Liver (tissue), 2 donors: ENCODE measurements around the gene ZNF747.

ENCODE experiments used
- YY1 ChIP-seq: IDR thresholded peaks from 2 replicates; pipeline ENCODE4 v1.6.1; 2016; ENCODE audit warnings: antibody characterized with exemption, mild to moderate bottlenecking
- TF ChIP-seq, protein P1 (sequence below): fragments of 150-350 bp; IDR thresholded peaks from 2 replicates; pipeline ENCODE4 v1.5.1; 2017; ENCODE audit warnings: improper control_type of control experiment, low read depth, low read length; ENCODE audit not compliant: missing input control
- TF ChIP-seq, protein P2 (sequence below): IDR thresholded peaks from 2 replicates; pipeline ENCODE4 v1.6.1; 2016; ENCODE audit warnings: antibody characterized with exemption, mild to moderate bottlenecking
- donor health status: healthy.

DNA sequence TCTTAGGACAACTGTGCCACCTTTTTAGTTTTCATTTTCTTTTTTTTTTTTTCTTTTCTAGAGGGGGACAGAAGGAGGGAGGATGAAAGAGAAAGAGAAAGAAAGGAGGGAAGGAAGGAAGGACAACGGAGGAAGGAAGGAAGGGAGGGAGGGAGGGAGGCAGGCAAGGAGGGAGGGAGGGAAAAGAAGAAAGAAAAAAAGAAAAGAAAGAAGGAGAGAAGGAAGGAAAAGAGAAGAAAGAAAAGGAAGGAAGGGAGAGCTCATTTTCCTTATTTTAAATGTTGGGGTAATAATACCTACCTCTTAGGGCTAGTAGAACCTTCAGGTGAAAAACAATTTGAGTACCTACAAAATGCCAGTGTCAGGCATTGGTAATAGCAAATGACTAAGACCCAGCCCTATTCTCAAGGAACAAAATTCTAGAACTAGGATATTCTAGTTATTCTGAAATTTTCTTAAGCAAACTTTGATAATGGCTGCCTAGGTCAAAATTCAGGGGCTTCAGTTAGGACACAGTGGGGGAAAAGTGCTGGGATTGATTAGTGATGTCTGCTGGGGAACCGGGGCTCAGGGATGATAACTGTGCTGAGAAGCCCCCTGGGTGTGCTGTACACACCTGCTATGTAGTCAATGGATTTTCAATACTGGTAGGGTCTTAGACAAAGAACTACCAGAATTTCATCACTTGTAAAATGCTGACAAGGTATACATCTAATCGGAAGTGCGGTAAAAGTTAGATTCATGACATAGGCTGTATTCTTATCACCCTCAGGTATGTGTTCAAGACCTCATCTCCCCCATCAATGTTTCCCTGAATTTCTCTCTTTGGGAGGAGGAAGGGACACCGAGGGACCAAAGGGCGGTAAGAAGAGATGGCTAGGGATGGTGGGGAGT lies 31.0 kb downstream of the ZNF747 start:
- TF ChIP-seq, protein P1, sequence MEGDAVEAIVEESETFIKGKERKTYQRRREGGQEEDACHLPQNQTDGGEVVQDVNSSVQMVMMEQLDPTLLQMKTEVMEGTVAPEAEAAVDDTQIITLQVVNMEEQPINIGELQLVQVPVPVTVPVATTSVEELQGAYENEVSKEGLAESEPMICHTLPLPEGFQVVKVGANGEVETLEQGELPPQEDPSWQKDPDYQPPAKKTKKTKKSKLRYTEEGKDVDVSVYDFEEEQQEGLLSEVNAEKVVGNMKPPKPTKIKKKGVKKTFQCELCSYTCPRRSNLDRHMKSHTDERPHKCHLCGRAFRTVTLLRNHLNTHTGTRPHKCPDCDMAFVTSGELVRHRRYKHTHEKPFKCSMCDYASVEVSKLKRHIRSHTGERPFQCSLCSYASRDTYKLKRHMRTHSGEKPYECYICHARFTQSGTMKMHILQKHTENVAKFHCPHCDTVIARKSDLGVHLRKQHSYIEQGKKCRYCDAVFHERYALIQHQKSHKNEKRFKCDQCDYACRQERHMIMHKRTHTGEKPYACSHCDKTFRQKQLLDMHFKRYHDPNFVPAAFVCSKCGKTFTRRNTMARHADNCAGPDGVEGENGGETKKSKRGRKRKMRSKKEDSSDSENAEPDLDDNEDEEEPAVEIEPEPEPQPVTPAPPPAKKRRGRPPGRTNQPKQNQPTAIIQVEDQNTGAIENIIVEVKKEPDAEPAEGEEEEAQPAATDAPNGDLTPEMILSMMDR = no peak
- TF ChIP-seq, protein P2, sequence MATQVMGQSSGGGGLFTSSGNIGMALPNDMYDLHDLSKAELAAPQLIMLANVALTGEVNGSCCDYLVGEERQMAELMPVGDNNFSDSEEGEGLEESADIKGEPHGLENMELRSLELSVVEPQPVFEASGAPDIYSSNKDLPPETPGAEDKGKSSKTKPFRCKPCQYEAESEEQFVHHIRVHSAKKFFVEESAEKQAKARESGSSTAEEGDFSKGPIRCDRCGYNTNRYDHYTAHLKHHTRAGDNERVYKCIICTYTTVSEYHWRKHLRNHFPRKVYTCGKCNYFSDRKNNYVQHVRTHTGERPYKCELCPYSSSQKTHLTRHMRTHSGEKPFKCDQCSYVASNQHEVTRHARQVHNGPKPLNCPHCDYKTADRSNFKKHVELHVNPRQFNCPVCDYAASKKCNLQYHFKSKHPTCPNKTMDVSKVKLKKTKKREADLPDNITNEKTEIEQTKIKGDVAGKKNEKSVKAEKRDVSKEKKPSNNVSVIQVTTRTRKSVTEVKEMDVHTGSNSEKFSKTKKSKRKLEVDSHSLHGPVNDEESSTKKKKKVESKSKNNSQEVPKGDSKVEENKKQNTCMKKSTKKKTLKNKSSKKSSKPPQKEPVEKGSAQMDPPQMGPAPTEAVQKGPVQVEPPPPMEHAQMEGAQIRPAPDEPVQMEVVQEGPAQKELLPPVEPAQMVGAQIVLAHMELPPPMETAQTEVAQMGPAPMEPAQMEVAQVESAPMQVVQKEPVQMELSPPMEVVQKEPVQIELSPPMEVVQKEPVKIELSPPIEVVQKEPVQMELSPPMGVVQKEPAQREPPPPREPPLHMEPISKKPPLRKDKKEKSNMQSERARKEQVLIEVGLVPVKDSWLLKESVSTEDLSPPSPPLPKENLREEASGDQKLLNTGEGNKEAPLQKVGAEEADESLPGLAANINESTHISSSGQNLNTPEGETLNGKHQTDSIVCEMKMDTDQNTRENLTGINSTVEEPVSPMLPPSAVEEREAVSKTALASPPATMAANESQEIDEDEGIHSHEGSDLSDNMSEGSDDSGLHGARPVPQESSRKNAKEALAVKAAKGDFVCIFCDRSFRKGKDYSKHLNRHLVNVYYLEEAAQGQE = no peak
- no peak for TF ChIP-seq YY1
